Mesenteric fat pad (tissue), 1 donor: ENCODE measurements around the gene ARMC5. TPM values are rescaled to one million over a fixed set of nuclear protein-coding genes. Genes with fewer than 3 reads are reported as not detected.
"Not testable (repeated sequence)": the region's sequence is repeated elsewhere in the genome, so short reads cannot be mapped to it uniquely, and the experiment has no call there.

Source experiments
- DNase-seq: peaks from one replicate; pipeline ENCODE4 v3.0.0-alpha.2; 2020; ENCODE audit warnings: low spot score
- total RNA-seq: library from RNA; stranded (reverse); fragmentation: NEBNext Ultra II Directional; extraction: Animal tissue kit (Norgen Biotek cat#: 25700); gene quantifications from one replicate; pipeline ENCODE4 v1.2.1, GENCODE V29; 2021
- donor health status: DM: yes; HTN: yes; CAD: no.

Gene ARMC5
- total RNA-seq, 1 donor from 2014 or later: 8.5 TPM

DNA sequence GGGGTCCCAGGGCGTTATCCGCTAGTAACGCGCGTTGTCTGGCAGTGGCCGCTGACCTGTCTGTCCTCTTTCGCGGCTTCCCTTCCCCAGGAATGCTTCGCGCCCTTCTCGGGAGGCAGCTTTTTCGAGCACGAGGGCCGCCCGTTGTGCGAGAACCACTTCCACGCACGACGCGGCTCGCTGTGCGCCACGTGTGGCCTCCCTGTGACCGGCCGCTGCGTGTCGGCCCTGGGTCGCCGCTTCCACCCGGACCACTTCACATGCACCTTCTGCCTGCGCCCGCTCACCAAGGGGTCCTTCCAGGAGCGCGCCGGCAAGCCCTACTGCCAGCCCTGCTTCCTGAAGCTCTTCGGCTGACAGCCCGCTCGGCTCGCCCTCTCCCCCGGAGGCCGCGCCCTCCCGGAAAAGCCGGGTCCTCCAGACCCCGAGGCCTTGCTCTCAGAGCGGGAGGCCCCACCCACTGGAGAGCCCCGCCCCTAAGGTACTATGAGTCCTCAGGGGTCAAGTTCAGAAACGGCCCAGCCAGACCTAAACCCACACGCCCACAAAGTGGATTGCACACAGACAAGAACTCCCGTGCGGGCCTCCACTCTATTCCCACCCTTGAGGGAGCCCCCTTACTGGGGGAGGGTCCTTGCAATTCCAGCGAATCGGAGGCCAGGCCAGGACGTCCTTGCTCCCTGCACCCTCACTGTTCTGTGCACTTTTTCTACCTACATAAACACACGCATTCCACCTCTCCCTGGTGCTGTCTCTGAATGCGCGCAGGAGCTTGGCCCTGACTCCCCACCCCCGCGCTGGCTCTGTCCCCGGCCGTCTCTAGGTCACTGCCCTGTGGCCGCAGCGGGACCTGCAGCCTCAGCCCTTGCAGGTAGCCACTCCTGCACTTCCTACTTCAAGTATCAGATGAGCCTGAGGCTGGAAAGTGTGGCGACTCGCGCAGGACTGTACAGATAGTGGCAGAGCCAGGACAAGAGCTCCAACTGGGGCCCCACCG, 18.2 kb downstream of the ARMC5 start:
- no peak for DNase-seq

DNA sequence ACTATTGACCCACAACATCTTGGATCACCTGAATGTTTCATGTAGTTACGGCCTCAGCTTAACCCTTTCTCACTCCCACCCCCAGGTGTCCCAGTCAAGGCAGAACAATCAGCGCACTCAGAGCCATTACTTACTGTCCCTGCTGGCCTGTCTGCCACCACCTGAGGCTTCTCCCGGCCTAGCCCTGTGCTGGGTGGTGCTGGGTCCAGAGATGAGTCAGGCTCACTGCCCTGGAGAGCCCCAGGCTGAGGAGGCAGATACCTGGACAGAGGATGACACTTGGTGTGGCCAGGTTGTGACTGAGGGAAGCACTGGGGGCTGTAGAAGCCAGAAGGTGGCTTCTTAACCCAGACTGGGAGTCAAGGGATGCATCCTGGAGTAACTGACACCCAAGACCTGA, 19.7 kb downstream of the ARMC5 start:
- no peak for DNase-seq

DNA sequence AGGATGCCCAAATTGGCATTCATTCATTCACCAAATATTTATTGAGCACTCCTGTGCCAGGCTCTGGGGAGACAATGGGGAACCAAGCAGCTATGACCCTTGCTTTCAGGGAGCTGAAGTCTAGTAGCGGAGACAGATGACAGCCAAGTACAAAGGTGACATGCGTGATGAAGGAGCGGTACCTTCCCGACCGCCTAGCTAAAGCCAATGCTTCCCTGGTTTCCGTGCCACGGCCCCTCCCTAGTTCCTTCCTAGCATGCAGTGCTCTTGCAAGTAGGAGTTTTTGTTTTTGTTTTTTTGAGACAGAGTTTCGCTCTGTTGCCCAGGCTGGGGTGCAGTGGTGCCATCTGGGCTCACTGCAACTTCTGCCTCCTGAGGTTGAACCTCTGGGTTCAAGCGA, 20.4 kb downstream of the ARMC5 start:
- no peak for DNase-seq

DNA sequence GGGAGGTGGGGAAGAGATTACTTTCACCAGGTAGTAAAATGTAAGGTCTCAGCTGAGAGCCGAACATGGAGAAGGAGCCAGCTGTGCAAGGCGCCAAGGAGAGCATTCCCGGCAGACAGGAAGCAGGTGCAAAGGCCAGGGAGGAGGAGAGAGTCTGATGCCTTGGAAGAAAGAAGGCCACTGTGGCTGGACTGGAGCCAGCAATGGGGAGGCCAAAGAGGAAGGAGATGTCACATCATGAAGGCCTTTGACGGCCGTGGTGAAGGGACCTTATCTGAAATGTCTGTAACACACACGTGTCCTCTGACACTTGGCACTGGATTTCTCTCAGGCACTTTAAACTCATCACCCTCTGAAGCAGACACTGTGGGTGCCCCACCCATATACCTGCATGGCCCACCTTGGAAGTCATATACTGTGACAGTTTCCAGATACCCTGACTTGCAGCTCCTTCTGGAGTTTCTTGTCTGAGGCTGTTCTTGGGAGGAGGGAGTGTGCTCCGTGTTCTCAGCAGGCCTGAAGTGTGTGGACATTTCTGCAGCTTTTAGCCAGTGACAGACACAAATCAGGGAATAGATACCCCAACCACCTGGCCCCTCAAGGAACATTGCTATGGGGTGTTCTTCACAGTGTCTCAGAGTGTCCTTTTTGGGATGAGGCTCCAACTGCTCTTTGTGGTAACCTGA, 21.7 kb downstream of the ARMC5 start:
- DNase-seq: no peak

DNA sequence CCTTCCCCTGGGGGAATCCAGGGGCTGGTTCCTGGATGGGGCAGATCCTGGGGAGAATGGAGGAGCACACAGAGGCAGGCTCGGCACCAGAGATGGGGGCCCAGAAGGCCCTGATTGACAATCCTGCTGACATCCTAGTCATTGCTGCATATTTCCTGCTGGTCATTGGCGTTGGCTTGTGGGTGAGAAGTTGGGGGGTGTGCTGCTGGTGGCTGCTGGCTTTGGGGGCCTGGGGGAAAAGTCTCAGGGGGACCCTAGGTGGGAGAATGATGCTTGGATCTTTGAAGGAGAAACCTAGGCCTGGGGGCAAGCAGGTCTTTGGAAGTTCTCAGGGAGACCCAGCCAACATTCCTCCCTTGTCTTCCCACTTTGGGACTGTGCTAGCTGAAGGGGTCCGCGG, 23.8 kb downstream of the ARMC5 start, which contains the start of gene SLC5A2:
SLC5A2 (plus strand) TSS at position 43 of the 400 bp plus-strand sequence; CDS start at position 57, 14 bp downstream.
- no peak for DNase-seq

DNA sequence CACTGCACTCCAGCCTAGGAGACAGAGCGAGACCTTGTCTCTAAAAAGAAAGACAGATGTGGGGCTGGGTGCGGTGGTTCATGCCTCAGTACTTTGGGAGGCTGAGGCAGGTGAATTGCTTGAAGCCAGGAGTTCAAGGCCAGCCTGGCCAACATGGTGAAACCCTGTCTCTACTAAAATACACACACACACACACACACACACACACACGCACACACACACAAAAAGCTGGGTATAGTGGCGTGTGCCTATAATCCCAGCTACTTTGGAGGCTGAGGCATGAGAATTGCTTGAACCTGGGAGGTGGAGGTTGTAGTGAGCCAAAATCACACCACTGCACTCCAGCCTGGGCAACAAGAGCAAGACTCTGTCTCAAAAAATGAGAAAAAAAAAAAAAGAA, 24.7 kb downstream of the ARMC5 start:
- not testable (repeated sequence) for DNase-seq

DNA sequence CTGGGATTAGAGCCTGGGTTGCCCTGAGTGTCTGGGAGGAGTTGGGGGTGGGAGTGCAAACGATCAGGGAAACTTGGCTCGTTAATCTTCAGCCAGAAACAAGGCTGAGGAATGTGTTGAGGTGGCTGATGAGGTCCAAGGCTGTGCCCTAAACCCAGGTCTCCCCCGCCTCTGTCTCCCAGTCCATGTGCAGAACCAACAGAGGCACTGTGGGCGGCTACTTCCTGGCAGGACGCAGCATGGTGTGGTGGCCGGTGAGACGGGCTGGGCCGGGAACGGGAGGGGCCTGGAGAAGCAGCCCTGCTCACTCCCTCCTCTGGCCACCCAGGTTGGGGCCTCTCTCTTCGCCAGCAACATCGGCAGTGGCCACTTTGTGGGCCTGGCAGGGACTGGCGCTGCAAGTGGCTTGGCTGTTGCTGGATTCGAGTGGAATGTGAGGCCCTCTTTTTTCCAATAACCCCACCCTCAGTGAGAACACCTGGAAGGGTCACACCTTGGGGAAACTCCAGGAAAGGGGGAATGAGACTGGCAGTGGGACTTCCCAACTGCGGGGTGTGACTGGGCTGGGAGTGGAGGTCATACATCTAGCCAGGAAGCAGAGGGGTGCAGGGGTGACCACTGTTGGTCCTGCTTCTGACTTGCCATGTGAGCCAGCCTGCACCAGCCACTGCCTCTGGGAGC, 25.3 kb downstream of the ARMC5 start:
- no peak for DNase-seq

DNA sequence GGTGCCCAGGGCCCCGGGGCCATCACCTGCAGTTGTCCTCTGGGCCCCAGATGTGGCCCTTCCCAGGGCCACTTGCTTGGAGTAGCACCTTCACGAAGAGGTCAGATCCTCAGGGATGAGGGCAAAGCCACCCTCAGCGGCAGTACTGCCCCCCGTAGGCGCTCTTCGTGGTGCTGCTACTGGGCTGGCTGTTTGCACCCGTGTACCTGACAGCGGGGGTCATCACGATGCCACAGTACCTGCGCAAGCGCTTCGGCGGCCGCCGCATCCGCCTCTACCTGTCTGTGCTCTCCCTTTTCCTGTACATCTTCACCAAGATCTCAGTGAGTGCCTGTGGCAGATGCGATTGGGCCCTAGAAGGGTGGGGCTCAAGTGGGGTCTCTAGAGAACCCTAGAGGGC, 26.3 kb downstream of the ARMC5 start:
- DNase-seq: no peak

DNA sequence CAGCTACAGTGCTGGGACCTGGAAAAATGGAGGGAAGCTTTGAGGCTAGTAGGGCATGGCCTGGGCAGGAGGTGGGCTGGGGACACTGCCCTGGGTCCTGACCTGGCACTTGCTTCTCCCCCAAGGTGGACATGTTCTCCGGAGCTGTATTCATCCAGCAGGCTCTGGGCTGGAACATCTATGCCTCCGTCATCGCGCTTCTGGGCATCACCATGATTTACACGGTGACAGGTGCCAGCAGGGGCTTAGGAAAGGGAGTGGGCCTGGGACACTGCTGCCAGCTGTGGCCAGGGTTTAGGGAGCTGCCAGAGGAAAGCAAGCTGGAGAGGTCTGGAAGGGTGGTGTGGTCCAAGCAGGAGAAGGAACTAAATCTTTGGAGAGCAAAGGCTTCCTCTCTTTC, 26.7 kb downstream of the ARMC5 start:
- no peak for DNase-seq

DNA sequence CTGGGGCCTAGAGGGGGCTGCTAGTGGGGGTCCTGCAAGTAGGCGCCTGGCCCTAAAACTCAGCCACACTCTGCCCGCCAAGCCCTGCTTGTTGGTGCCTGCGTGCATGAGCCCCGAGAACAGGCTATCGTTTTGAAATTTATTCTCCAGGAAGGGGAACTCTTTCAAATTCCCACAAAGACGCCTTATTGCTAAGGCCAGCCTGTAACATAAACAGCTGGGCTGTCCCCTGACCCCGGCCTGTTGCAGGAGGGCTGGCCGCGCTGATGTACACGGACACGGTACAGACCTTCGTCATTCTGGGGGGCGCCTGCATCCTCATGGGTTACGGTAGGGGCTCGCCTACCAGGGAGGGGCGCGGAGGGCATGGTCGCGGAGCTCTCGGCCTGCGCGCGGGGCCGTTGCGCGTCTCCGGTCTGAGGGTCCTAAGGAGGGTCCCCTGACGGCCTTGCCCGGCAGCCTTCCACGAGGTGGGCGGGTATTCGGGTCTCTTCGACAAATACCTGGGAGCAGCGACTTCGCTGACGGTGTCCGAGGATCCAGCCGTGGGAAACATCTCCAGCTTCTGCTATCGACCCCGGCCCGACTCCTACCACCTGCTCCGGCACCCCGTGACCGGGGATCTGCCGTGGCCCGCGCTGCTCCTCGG, 27.9 kb downstream of the ARMC5 start:
- no peak for DNase-seq

DNA sequence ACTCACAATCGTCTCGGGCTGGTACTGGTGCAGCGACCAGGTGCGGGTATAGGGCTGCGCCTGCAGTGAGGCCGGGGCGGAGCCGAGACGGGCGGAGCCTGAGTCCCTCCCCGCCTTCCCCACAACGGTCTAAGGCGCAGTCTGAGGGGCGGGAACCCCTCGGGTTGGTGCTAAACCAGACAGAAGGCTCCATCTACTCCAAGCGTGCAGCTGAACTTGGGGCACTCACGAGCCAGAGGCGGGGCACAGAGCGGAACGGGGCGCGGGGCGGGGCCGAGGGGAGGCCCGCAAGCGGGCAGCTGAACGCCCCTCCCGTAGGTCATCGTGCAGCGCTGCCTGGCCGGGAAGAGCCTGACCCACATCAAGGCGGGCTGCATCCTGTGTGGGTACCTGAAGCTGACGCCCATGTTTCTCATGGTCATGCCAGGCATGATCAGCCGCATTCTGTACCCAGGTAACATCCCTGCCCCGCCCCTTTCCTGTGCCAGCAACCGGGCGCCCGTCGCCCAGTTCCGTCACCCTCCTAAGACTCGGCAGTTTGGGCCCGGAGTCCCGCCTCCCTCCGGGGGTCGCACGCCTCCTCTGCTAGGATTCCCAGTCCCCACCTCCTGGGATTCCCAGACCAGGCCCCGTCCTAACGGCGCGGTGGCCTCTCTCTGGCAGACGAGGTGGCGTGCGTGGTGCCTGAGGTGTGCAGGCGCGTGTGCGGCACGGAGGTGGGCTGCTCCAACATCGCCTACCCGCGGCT, 28.6 kb downstream of the ARMC5 start:
- no peak for DNase-seq

DNA sequence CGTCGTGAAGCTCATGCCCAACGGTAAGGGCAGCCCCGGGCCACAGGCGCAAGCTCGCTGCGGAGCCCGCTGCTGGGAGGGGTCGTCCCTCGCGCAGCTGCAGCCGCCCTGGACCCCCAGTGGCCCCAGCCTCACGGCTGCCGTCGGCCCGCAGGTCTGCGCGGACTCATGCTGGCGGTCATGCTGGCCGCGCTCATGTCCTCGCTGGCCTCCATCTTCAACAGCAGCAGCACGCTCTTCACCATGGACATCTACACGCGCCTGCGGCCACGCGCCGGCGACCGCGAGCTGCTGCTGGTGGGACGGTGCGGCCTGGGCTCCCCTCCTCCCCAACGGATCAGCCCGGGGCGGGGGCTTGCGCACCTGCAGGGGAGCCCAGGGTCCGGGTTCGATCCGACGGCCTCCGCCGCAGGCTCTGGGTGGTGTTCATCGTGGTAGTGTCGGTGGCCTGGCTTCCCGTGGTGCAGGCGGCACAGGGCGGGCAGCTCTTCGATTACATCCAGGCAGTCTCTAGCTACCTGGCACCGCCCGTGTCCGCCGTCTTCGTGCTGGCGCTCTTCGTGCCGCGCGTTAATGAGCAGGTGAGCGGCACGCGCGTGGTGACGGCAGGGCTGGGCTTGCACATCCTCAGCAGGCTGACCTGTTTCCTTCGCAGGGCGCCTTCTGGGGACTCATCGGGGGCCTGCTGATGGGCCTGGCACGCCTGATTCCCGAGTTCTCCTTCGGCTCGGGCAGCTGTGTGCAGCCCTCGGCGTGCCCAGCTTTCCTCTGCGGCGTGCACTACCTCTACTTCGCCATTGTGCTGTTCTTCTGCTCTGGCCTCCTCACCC, 29.4 kb downstream of the ARMC5 start:
- no peak for DNase-seq

DNA sequence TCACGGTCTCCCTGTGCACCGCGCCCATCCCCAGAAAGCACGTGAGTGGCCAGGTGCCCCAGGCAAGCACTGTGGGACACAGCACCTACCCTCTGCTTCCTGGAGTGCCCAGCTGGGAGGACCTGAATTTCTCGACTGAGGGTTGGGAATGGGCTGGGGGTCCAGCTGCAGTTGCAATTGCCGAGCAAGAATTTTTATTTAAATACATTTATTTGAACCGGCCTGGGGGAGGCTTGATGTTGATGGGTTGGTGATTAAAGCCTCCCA, 29.9 kb downstream of the ARMC5 start:
- no peak for DNase-seq

DNA sequence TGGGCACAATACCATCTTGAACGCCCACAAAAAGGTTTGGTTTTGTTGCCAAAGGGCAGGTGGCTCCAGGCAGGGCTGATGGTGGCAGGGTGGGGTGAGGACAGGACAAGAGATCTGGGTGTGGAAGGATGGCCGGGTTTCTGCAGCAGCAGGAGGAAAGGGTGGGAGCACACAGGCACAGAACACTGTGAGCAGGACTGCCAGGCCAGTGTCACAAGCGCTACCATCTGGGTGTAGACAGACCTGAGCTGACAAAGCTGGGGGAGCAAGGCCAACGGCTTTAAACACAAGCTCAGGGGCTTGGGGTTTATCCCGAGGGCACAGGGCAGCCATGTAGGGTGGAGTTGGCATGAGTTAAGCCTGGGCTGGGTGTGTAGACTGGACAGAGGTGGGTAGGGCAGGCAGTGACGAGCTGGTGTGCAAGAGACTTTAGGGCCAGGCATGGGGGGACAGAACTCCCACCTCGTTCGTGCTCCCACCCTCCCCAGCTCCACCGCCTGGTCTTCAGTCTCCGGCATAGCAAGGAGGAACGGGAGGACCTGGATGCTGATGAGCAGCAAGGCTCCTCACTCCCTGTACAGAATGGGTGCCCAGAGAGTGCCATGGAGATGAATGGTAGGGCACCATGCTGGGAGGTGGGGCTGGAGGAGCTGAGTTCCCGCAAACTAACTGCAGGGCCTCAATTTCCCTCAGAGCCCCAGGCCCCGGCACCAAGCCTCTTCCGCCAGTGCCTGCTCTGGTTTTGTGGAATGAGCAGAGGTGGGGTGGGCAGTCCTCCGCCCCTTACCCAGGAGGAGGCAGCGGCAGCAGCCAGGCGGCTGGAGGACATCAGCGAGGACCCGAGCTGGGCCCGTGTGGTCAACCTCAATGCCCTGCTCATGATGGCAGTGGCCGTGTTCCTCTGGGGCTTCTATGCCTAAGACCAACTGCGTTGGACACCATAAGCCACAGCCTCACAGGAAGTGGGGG, 30.6 kb downstream of the ARMC5 start:
- DNase-seq: no peak

DNA sequence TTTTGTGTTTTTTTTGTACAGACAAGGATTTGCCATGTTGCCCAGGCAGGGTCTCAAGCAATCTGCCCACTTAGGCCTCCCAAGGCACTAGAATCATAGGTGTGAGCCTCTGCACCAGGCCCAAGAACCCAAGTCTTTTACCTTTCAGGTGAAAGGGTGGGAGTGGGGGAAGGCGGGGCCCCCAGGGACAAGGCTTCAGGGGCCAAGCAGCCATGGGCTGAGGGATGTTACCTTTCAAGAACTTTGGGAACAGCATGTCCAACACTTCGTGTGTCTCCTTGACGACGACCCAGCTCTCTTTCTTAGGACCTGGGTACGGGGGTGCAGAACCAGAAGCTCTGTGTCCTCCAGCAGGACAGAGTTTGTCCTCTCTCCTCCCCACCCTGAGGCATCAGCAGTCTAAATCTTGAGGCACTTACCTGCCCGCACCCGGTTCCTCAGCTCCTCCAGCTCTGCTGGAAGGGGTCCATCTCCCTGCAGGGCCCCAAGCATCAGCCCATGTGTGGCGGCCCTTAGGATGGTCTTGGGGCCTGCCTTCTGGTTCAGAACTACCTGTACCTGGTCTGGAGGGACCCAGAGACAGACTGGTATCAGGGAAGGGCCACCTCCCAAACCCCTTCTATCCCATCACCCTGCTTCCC, 32.6 kb downstream of the ARMC5 start:
- DNase-seq: no peak

DNA sequence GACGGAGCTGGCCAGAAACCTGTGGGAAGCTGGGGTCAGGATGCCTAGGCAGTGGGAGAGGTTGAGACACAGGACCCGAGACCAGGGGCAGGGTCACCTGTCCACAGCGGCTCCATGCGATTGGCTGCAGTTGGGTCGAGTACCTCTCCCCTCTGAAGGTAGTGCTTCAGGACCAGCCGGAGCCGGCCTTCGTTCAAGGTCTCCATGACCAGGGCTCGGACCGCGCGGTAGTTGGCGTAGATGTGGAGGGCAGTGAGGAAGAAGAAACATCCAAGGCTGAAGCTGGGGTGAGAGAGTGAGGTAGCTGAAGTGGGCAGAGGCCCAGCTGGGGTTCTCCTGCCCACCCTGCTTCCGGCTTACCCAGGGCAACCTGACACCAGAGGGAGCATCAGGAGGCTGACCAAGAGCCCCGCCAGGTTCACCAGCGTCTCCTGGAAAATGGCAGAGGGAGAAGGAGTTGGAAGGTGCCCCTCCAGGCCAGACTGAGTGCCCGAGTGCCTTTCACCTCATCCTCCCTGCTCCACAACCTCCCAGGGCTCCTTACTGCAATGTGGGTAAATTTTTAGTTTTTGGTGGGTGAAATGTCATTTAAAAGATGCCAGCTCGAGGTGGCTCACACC, 34.3 kb downstream of the ARMC5 start:
- no peak for DNase-seq

DNA sequence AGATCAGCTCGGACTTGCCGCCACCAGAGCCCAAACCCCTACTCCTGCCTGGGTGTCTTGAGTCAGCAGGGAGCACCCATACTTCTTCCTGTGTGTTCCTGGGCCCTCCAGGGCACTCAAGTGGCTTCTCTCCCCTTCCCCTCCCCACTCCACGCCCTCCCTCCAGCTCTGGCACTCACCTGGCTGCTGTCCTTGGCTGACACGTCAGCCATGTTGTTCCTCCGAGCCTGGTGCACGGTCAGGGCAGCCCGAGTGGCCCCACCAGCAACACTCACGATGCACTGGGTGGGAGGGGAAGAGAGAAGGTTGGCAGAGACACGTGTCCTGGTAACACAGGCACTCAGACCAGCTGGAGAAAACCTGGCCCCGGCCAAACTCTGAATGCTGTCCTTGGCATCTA, 37.4 kb downstream of the ARMC5 start:
- DNase-seq: no peak

DNA sequence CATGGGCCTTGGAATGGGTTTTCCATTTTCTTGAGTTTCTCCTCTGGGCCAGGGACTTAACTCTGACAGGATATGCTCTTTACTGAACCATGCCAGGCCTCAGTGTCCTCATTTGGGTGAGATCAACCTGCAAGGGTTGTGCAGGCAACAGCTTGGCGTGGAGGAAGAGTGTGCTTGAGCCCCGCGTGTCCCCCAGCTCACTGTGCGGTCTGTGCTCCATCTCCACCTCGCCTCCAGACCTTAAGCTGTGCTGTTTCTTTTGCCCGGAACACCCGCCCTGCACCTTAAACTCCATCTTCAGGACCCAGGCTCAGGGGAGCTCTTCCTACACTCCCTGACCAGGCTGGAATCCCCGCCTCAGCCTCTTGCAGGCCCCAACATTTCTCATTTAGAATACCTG, 39.2 kb downstream of the ARMC5 start:
- DNase-seq: no peak
